22Rv1 (cell line): ENCODE results near the gene ACTRT3.

Experiments used
- CTCF ChIP-seq: fragments of 450-650 bp; IDR thresholded peaks from 2 replicates; pipeline ENCODE4 v1.5.1; 2017; ENCODE audit warnings: mild to moderate bottlenecking
- ZFX ChIP-seq: fragments of 450-650 bp; IDR thresholded peaks from 2 replicates; pipeline ENCODE4 v1.6.1; 2017; ENCODE audit warnings: antibody characterized with exemption, borderline replicate concordance

DNA sequence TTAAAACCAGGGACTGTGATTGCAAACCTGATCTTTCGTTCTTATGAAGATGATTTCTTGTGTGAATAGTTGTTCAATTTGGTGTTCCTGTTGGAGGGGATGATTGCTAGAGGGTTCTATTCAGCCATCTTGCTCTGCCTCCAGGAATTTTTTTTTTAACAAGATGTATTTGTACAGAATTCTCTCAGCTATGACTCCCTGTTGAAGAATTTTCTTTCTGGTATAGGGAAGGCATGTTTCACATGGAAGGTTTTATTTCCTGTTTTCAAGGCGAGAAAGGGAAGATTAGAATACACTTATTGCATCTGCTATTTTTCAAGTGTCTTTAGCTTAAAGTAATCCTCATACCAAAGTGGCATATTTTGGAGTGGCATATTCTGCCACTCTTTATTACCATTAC, 49.0 kb upstream of the ACTRT3 start:
- TF ChIP-seq CTCF (no peak), ZFX (no peak)
